Measurements from ENCODE around the gene GHR. TPM values are rescaled to one million over a fixed set of nuclear protein-coding genes. Genes with fewer than 3 reads are reported as not detected.

The GHR gene
- total and polyA plus RNA-seq, 10 of the 15 experiments (the other 5 are each of a cell fraction or from before 2014, with no cell fraction given), result 0.23 to 10.2 (median 0.48) TPM

GRCh38 chr5:42467981-42468524 is 44.8 kb downstream of the GHR start:
- 29% methylated on average over 8 of the region's 8 CpGs for WGBS (ENCODE audit: insufficient coverage, insufficient replicate concordance, low lambda C conversion rate, missing lambda C conversion rate)
- H3K27ac ChIP-seq (ENCODE audit: control insufficient read depth, insufficient read depth), result no peak overlapping the region
- ChIA-PET SMC1A (ENCODE audit: uncharacterized antibody, unreplicated experiment) (interaction anchor here (1.0 to 3.9 kb wide), 23 partner anchors 11 to 421 kb away, joined by 3 to 35 read pairs (median 4); partner anchors contain the start of gene GHR), CTCF (interaction anchor here (0.9 to 4.1 kb wide), 9 partner anchors 8 to 299 kb away, joined by 3 to 22 read pairs (median 6); partner anchors contain the start of gene GHR), POLR2A (interaction anchor here (0.8 to 2.8 kb wide), 7 partner anchors 12 to 51 kb away, joined by 3 to 18 read pairs (median 4); partner anchors contain the start of gene GHR), RAD21 (ENCODE audit: unreplicated experiment) (interaction anchor here (1.0 to 4.7 kb wide), 17 partner anchors 8 to 541 kb away, joined by 3 to 79 read pairs (median 5); partner anchors contain the start of gene GHR)
- no peak overlapping the region for H3K9ac ChIP-seq (ENCODE audit: control insufficient read depth, insufficient read depth, low read length)
- H3K9me3 ChIP-seq (replicated peaks; ENCODE audit: control insufficient read depth, insufficient read depth, low read length), result no peaks in the 10 kb centered on the region
- H3K27me3 ChIP-seq (replicated peaks in 1 of 2; ENCODE audit: control insufficient read depth in 2 of 2, insufficient read depth in 2 of 2, low read length in 1 of 2), result no peaks in the 10 kb centered on the region
- no peak for FAIRE-seq
- DNase-seq (ENCODE audit: low read depth, low spot score), result no peak
- no TSS peak for BruUV-seq (replicated peaks)
- H3K36me3 ChIP-seq (ENCODE audit: control insufficient read depth in 2 of 2, insufficient read depth in 2 of 2, low read length in 1 of 2), result no peaks in the 10 kb centered on the region
- in situ Hi-C loops (cut with MboI), result no loop called here
- TF ChIP-seq IKZF2 (IDR thresholded peaks at IDR 0.05) (peak; percentile 18 to 44; a peak in 2 of 4 replicates), ZNF217 (IDR thresholded peaks at IDR 0.05) (no peak), SUZ12 (IDR thresholded peaks at IDR 0.05; ENCODE audit: unreplicated experiment) (no peak), CBFB (IDR thresholded peaks at IDR 0.05; ENCODE audit: low read depth) (no peak), PKNOX1 (IDR thresholded peaks at IDR 0.05) (peak; percentile 14; the same call in 1 of the 2 replicates), ZNF274 (IDR thresholded peaks at IDR 0.05; ENCODE audit: insufficient read depth, insufficient read length) (no peak), MEF2B (IDR thresholded peaks at IDR 0.05; ENCODE audit: partially characterized antibody, poor library complexity, severe bottlenecking) (peak; percentile 93), E4F1 (IDR thresholded peaks at IDR 0.05; ENCODE audit: borderline replicate concordance, partially characterized antibody) (no peak)
- TF ChIP-seq, protein P1, sequence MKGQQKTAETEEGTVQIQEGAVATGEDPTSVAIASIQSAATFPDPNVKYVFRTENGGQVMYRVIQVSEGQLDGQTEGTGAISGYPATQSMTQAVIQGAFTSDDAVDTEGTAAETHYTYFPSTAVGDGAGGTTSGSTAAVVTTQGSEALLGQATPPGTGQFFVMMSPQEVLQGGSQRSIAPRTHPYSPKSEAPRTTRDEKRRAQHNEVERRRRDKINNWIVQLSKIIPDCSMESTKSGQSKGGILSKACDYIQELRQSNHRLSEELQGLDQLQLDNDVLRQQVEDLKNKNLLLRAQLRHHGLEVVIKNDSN (IDR thresholded peaks at IDR 0.05; ENCODE audit: borderline replicate concordance, extremely low read length, insufficient read depth, low read depth, low read length), result no peak
- intact Hi-C loops (cut with micrococcal nuclease; ENCODE audit: unreplicated experiment), result no loop called here
- H2AFZ ChIP-seq (ENCODE audit: control insufficient read depth, low read depth, low read length), result no peak overlapping the region
- H3K4me2 ChIP-seq (ENCODE audit: control insufficient read depth, insufficient read depth), result no peak overlapping the region
- H3K79me2 ChIP-seq (ENCODE audit: control insufficient read depth, insufficient read depth, low read length), result no peaks in the 10 kb centered on the region
- peak; percentile 51 for ATAC-seq
- H3K4me3 ChIP-seq, result no peak overlapping the region
- no peaks in the 10 kb centered on the region for H3K4me1 ChIP-seq (ENCODE audit: control insufficient read depth, insufficient read depth, low read length)
- H4K20me1 ChIP-seq (ENCODE audit: control insufficient read depth, insufficient read depth), result no peaks in the 10 kb centered on the region

Measured in GM12878 (cell line).